GM21576 (cell line): ENCODE measurements around the gene C16orf92.
A peak's percentile ranks its signal among the peaks of the same experiment; 100 is the strongest.

Experiments
- ATAC-seq: cut with Tn5 transposase; IDR thresholded peaks from one replicate; pipeline ENCODE4 v1.9.1; 2021; ENCODE audit warnings: mild to moderate bottlenecking, moderate library complexity; ENCODE audit not compliant: unreplicated experiment

Gene C16orf92

DNA sequence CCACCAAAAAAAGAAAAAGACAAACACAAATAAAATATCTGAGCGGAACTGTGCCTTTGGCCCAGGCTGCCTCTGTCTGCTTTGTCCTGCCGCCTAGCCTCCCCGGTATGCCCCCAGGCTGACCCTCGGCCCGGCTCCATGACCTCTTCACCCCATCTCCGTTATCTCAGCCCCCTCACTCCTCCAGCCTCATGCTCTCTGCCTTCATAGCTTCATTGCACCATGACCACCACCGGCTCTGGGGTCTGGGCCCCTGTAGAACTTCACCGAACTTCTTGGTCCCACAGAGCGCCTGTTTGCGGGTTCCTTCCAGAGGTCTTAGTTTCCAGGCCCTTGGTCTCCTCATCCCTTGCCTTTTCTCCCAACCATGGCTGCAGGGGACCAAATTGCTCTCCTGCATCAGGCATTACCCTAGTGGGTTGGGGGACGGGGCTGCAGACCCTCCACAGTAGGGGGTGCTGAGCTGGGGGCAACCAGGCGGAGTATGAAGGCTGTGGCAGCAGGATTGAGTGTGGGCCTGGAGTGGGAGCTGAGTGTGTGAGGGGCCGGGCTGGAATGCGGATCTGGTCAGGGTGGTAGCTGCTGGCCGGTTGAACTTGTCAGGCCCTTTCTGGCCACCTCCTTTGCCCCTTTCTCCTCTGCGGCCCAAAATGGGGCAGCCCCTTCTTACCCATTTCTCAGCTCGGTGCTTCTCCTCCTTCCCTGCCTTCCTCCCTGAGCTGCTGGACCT, 34.5 kb upstream of the C16orf92 start:
- no peak for ATAC-seq

DNA sequence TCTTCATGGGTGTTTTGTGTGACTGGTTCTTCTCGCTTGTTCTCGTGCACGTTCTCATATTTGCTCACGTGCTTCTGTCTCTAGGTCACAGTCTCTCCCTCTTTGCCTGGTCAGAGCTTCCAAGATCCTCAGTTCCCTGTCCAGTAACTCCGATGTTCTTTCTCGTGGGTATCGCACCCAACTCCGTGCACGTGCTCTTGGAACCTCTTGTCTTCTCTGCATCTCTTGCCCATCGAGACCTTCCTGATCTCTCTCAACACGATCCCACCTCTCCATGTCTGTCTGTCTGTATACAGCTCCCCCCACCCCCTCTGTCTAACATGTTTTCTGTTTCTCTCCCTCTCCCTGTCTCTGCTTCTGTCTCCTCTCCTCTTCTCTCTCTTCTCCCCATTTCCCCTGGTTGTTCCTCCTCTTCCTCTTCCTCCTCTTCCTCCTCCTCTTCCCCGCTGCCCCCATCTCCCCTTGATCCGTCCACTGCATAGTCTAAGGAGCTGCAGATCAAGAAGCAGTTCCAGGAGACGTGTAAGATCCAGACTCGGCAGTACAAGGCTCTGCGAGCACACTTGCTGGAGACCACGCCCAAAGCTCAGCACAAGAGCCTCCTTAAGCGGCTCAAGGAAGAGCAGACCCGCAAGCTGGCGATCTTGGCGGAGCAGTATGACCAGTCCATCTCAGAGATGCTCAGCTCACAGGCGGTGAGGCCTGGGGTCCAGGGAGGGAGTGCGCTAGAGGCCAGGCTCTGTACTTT, 33.7 kb upstream of the C16orf92 start:
- no peak for ATAC-seq

GRCh38 chr16:29990034-29990433, 33.0 kb upstream of the C16orf92 start:
- no peak for ATAC-seq

DNA sequence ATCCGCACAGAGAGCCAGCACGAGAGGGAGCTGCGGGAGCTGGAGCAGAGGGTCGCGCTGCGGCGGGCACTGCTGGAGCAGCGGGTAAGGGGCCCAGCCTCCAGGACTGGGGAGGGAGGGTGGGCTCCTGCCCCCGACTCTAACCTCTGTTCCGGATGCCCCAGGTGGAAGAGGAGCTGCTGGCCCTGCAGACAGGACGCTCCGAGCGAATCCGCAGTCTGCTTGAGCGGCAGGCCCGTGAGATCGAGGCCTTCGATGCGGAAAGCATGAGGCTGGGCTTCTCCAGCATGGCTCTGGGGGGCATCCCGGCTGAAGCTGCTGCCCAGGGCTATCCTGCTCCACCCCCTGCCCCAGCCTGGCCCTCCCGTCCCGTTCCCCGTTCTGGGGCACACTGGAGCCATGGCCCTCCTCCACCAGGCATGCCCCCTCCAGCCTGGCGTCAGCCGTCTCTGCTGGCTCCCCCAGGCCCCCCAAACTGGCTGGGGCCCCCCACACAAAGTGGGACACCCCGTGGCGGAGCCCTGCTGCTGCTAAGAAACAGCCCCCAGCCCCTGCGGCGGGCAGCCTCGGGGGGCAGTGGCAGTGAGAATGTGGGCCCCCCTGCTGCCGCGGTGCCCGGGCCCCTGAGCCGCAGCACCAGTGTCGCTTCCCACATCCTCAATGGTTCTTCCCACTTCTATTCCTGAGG, 32.0 kb upstream of the C16orf92 start:
- no peak for ATAC-seq

DNA sequence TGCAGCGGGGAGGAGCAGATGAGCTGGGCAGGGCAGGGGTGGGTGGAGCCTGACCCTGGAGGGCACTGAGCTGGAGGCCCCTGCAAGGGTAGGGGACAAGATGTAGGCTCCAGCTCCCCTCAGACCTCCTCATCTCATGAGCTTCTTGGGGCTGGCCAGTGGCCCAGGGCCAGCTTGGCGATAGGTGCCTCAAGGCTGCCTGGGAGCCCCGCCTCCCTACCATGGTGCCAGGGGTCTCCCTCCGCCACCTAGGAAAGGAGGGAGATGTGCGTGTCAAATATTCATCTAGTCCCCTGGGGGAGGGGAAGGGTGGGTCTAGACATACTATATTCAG, 31.5 kb upstream of the C16orf92 start:
- no peak for ATAC-seq

GRCh38 chr16:29992344-29992967, 30.5 kb upstream of the C16orf92 start:
- ATAC-seq = no peak

GRCh38 chr16:29993191-29993902, 29.7 kb upstream of the C16orf92 start:
- no peak for ATAC-seq

GRCh38 chr16:29993903-29994599, 28.9 kb upstream of the C16orf92 start:
- no peak for ATAC-seq

GRCh38 chr16:29994600-29995323, 28.2 kb upstream of the C16orf92 start:
- ATAC-seq = peak; percentile 35

- peak; percentile 43 for ATAC-seq
Measured at GRCh38 chr16:29995324-29995910, 27.6 kb upstream of the C16orf92 start, which contains the start of gene HIRIP3. Gene HIRIP3 (minus strand): TSS chr16:29995617. CDS start chr16:29995605, 12 bp downstream.

DNA sequence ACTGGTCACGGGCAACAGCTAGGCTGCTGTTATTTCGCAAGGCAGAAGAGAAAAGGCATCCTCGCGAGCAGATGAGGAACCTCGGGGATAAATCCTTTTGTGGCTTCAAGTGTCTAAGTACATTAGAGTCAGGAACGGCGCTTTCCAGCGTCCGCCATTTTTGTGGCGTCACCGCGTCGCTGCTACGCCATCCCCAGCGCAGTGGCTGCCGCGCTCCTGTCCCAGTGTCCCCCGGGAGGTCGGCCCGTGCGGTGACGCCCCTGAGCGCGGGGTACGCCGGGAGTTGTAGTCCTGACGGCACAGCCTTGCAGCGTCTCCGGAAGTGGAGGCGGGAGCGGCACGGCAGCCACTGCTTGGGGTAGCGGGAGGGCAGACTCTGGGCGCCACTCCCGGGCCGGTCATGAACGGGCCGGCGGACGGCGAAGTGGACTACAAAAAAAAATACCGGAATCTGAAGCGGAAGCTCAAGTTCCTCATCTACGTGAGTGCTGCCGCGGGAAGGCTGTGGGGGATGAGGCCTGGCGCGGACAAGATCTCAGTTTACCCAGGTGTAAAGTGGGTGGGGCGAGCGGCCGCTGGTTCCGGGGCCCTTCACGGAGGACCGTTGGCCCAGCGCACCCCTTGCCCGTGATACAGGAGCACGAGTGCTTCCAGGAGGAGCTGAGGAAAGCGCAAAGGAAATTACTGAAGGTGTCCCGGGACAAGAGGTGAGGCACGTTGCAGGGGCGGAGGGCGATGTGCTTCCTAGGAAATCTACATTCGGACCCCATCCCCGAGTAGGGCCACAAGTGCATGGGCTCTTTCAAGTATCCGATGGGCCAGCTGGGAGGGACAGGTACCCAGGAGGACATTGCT, 26.9 kb upstream of the C16orf92 start, which contains the start of gene INO80E:
INO80E (plus strand) TSS at position 331 of the 855 bp plus-strand sequence; CDS start at position 401, 70 bp downstream.
- ATAC-seq = peak; percentile 73

DNA sequence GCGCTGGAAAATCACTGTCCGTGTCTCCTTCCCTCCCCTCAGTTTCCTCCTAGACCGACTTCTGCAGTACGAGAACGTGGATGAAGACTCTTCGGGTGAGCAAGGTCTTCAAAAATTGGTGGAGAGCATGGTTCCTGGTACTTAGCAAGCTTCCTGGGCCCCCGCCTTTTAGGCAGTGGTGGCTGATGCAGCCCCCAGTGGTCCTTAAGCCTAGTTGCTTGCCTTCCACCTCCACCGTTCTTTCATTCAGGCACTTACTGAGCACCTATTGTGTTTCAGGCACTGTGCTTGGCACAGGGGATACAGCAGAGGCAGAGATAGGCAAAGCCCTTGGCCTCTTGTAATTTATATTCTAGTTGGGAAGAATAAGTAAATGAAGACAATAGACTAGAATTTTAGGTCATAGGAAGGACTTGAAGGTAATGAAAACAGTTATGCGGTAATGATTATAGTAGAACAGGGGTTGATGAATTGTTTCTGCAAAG, 26.2 kb upstream of the C16orf92 start:
- no peak for ATAC-seq

DNA sequence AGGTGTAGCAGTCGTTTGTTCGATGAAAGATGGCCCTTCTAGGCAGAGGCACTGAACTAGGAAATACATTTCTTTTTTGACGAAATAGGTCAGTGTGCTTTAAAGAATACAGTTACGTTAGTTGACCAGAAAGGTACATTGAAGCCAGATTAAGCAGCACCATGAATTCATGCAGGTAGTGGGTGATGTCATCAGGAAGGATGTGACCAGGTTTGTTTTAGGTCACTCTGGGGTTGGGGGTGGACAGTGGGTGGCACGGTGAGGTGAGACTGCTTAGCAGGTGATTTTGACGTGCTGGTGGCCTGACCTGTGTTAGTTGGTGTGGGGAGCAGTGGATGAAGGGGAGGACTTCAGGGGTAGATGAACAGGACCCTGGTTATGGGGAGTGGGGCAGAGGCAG, 23.4 kb upstream of the C16orf92 start:
- no peak for ATAC-seq

GRCh38 chr16:30000735-30001631, 22.0 kb upstream of the C16orf92 start:
- ATAC-seq = no peak

DNA sequence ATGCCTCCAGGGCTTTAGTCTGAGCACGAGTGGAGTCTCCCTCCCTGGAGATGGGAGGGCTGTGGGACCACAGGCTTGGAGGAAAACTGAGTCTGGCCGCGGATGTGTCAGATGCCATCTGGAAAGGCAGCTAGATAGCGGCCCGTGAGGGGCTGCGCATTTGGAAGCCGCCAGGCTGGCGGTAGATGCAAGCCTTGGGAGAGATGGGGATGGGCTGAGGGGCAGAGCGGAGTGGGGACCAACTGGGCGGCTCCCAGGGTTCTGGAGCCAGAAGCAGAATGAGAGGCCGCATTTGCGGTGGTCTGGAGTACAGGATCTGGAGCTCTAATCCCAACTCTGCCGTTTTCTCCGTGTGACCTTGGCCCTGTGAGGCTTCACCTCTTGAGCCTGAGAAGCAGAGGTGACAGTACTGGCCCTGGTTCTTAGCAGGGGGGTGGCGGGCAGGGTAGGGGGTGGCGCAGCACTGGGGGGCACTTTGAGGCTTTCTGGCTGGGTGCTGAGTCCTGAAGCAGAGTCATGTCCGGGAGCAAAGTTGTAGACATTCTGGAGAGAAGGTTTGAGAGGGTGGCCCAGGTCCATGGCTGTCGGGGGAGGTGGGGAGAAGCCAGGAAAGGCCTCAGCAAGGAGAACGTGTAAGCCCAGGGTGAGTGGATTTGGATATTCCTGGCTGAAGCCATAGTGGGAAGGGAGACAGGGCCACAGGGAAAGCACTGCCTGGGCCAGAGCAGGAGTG, 20.2 kb upstream of the C16orf92 start:
- ATAC-seq = no peak
